HepG2 (cell line): Measurements from ENCODE around the gene POU6F2. TPM values are rescaled to one million over a fixed set of nuclear protein-coding genes. Genes with fewer than 3 reads are reported as not detected.

Experiments
- ASH2L ChIP-seq: fragments of 300-600, 200-600 bp; sonication (generic); IDR thresholded peaks from 2 replicates; pipeline ENCODE4 v1.7.0; 2017; ENCODE audit warnings: low read depth, mild to moderate bottlenecking, moderate library complexity, mixed read lengths, low read length; ENCODE audit not compliant: insufficient read length
- CEBPG ChIP-seq: IDR thresholded peaks from 2 replicates; pipeline ENCODE4 v1.6.1; 2016
- CHD4 ChIP-seq: fragments of 200-600 bp; sonication (generic); IDR thresholded peaks from 2 replicates; pipeline ENCODE4 v1.7.0; 2017; ENCODE audit warnings: mild to moderate bottlenecking, low read length, borderline replicate concordance
- EHMT2 ChIP-seq: fragments of 200-600 bp; sonication (generic); IDR thresholded peaks from 2 replicates; pipeline ENCODE4 v1.7.0; 2017; ENCODE audit warnings: antibody characterized with exemption, low read depth, low read length, borderline replicate concordance
- FOXJ3 ChIP-seq: sonication (generic); formaldehyde crosslinking; IDR thresholded peaks from 2 replicates; pipeline ENCODE4 v1.4.0; 2020; ENCODE audit warnings: missing genetic modification reagents, mild to moderate bottlenecking, borderline replicate concordance
- PHF5A ChIP-seq: IDR thresholded peaks from one replicate; pipeline ENCODE4 v1.6.1; 2018; ENCODE audit warnings: low read depth, missing genetic modification reagents; ENCODE audit not compliant: unreplicated experiment
- SAFB2 ChIP-seq: sonication (generic); formaldehyde crosslinking; IDR thresholded peaks from 2 replicates; pipeline ENCODE4 v1.5.1; 2020; ENCODE audit warnings: missing genetic modification reagents, low read depth, mild to moderate bottlenecking, borderline replicate concordance
- SMAD9 ChIP-seq: sonication (generic); formaldehyde crosslinking; IDR thresholded peaks from 2 replicates; pipeline ENCODE4 v1.5.1; 2020; ENCODE audit warnings: mild to moderate bottlenecking, missing genetic modification reagents
- ZEB1 ChIP-seq: IDR thresholded peaks from 2 replicates; pipeline ENCODE4 v1.6.1; 2012; ENCODE audit warnings: mild to moderate bottlenecking, low read depth, inconsistent platforms; ENCODE audit not compliant: insufficient replicate concordance
- ZMAT3 ChIP-seq: sonication (generic); formaldehyde crosslinking; conservative IDR thresholded peaks from 2 replicates; pipeline ENCODE4 v1.7.0; 2021; ENCODE audit warnings: missing genetic modification reagents
- ZNF335 ChIP-seq: sonication (generic); formaldehyde crosslinking; IDR thresholded peaks from 2 replicates; pipeline ENCODE4 v1.4.0; 2020; ENCODE audit warnings: missing genetic modification reagents
- ZNF747 ChIP-seq: sonication (generic); formaldehyde crosslinking; IDR thresholded peaks from 2 replicates; pipeline ENCODE4 v1.8.1; 2023; ENCODE audit warnings: missing genetic modification reagents, mild to moderate bottlenecking, borderline replicate concordance
- ZNF782 ChIP-seq: sonication (generic); formaldehyde crosslinking; IDR thresholded peaks from 2 replicates; pipeline ENCODE4 v1.4.0; 2020; ENCODE audit warnings: missing genetic modification reagents, mild to moderate bottlenecking, borderline replicate concordance
- polyA plus RNA-seq, 8 experiments: library from polyadenylated mRNA; depleted of rRNA in 3 of 8; stranded (reverse) in 7 of 8; unstranded in 1 of 8; fragments of >200 nt; fragmentation: Illumina TruSeq in 4 of 8; extraction: Trizol in 4 of 8; gene quantifications; 2 replicates each; pipeline versions ENCODE4 v1.2.1 to v1.2.3, GENCODE V29; 2011 to 2016; ENCODE audit warnings: low read depth in 4 of 8, missing spikeins in 1 of 8, mixed read lengths in 1 of 8; ENCODE audit not compliant: insufficient read depth in 1 of 8
- total RNA-seq, 5 experiments: library from RNA; depleted of rRNA; stranded (reverse); fragments of >200 nt; fragmentation: Illumina TruSeq; extraction: Trizol; gene quantifications; 2 replicates each; pipeline ENCODE4 v1.2.3, GENCODE V29; 2016; ENCODE audit warnings: low read depth in 1 of 5
- TF ChIP-seq, protein P1 (sequence below): sonication (generic); formaldehyde crosslinking; IDR thresholded peaks from 2 replicates; pipeline ENCODE4 v1.4.0; 2020; ENCODE audit warnings: missing genetic modification reagents, borderline replicate concordance
- TF ChIP-seq, protein P2 (sequence below): sonication (generic); formaldehyde crosslinking; IDR thresholded peaks from 2 replicates; pipeline ENCODE4 v1.4.0; 2020; ENCODE audit warnings: missing genetic modification reagents
- TF ChIP-seq, protein P3 (sequence below): sonication (generic); formaldehyde crosslinking; conservative IDR thresholded peaks from 2 replicates; pipeline ENCODE4 v1.4.0; 2020; ENCODE audit warnings: mild to moderate bottlenecking, missing genetic modification reagents, moderate library complexity
- TF ChIP-seq, protein P4 (sequence below): sonication (generic); formaldehyde crosslinking; IDR thresholded peaks from 2 replicates; pipeline ENCODE4 v1.5.0; 2020; ENCODE audit warnings: missing genetic modification reagents, mild to moderate bottlenecking, borderline replicate concordance

POU6F2 gene
- total and polyA plus RNA-seq, 2 of the 13 experiments (the other 11 are each of a cell fraction or from before 2014, with no cell fraction given): not detected

DNA sequence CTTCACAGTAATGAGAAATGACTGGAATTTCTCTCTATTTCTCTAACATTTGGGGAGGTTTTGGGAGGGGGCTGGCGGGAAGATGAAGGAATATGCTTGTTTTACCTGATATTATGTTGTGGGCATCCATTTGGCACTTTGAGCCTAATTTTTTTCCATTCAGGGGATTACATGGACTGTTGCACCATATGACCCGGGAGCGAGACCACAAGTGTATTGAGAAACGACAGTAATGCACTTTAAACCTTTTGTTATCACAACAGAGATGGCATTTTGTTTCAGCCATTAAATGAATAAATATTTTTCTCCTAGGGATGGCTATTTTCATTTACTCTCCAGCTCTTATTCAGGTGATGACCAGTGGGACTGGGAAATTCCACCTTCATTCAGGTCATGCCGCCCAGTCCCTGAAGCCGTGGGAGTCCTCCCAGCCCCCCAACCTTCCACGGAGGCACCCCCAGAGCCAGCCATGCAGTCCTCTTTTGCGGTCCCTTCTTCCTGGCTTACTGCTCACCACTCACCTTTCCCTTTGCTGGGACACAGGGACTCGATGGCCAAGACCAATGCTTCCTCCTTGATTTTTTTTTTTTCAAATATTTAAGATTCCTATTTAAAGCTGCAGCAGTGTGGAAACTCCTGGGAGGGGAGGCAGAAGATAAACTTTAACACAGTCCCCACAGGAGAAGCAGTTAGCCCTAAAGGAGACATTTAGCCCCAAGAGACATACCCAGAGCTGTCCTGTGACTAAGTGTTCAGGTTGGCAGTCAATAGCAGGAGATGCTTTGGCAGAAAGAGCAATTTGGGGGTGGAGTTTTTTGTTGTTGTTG lies 397.6 kb downstream of the POU6F2 start (continued):
- TF ChIP-seq, protein P1, sequence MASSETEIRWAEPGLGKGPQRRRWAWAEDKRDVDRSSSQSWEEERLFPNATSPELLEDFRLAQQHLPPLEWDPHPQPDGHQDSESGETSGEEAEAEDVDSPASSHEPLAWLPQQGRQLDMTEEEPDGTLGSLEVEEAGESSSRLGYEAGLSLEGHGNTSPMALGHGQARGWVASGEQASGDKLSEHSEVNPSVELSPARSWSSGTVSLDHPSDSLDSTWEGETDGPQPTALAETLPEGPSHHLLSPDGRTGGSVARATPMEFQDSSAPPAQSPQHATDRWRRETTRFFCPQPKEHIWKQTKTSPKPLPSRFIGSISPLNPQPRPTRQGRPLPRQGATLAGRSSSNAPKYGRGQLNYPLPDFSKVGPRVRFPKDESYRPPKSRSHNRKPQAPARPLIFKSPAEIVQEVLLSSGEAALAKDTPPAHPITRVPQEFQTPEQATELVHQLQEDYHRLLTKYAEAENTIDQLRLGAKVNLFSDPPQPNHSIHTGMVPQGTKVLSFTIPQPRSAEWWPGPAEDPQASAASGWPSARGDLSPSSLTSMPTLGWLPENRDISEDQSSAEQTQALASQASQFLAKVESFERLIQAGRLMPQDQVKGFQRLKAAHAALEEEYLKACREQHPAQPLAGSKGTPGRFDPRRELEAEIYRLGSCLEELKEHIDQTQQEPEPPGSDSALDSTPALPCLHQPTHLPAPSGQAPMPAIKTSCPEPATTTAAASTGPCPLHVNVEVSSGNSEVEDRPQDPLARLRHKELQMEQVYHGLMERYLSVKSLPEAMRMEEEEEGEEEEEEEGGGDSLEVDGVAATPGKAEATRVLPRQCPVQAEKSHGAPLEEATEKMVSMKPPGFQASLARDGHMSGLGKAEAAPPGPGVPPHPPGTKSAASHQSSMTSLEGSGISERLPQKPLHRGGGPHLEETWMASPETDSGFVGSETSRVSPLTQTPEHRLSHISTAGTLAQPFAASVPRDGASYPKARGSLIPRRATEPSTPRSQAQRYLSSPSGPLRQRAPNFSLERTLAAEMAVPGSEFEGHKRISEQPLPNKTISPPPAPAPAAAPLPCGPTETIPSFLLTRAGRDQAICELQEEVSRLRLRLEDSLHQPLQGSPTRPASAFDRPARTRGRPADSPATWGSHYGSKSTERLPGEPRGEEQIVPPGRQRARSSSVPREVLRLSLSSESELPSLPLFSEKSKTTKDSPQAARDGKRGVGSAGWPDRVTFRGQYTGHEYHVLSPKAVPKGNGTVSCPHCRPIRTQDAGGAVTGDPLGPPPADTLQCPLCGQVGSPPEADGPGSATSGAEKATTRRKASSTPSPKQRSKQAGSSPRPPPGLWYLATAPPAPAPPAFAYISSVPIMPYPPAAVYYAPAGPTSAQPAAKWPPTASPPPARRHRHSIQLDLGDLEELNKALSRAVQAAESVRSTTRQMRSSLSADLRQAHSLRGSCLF (CRISPR knock-in tag): no peak
- TF ChIP-seq ZEB1: no peak
- TF ChIP-seq ASH2L: no peak
- TF ChIP-seq ZMAT3 (CRISPR knock-in tag): no peak
- TF ChIP-seq, protein P2, sequence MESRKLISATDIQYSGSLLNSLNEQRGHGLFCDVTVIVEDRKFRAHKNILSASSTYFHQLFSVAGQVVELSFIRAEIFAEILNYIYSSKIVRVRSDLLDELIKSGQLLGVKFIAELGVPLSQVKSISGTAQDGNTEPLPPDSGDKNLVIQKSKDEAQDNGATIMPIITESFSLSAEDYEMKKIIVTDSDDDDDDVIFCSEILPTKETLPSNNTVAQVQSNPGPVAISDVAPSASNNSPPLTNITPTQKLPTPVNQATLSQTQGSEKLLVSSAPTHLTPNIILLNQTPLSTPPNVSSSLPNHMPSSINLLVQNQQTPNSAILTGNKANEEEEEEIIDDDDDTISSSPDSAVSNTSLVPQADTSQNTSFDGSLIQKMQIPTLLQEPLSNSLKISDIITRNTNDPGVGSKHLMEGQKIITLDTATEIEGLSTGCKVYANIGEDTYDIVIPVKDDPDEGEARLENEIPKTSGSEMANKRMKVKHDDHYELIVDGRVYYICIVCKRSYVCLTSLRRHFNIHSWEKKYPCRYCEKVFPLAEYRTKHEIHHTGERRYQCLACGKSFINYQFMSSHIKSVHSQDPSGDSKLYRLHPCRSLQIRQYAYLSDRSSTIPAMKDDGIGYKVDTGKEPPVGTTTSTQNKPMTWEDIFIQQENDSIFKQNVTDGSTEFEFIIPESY (CRISPR knock-in tag): no peak
- TF ChIP-seq CHD4: peak; percentile 31; the same call in 1 of the 2 replicates
- TF ChIP-seq ZNF782 (CRISPR knock-in tag): no peak
- no peak for TF ChIP-seq SMAD9 (CRISPR knock-in tag)
- TF ChIP-seq SAFB2 (CRISPR knock-in tag): no peak
- TF ChIP-seq ZNF335: no peak
- peak; percentile 64; the same call in 1 of the 2 replicates for TF ChIP-seq FOXJ3 (CRISPR knock-in tag)
- TF ChIP-seq ZNF747 (CRISPR knock-in tag): no peak
- peak; percentile 77 for TF ChIP-seq CEBPG (CRISPR knock-in tag)
- TF ChIP-seq PHF5A (CRISPR knock-in tag): no peak
- peak; percentile 46; the same call in 1 of the 2 replicates for TF ChIP-seq EHMT2
- TF ChIP-seq, protein P3, sequence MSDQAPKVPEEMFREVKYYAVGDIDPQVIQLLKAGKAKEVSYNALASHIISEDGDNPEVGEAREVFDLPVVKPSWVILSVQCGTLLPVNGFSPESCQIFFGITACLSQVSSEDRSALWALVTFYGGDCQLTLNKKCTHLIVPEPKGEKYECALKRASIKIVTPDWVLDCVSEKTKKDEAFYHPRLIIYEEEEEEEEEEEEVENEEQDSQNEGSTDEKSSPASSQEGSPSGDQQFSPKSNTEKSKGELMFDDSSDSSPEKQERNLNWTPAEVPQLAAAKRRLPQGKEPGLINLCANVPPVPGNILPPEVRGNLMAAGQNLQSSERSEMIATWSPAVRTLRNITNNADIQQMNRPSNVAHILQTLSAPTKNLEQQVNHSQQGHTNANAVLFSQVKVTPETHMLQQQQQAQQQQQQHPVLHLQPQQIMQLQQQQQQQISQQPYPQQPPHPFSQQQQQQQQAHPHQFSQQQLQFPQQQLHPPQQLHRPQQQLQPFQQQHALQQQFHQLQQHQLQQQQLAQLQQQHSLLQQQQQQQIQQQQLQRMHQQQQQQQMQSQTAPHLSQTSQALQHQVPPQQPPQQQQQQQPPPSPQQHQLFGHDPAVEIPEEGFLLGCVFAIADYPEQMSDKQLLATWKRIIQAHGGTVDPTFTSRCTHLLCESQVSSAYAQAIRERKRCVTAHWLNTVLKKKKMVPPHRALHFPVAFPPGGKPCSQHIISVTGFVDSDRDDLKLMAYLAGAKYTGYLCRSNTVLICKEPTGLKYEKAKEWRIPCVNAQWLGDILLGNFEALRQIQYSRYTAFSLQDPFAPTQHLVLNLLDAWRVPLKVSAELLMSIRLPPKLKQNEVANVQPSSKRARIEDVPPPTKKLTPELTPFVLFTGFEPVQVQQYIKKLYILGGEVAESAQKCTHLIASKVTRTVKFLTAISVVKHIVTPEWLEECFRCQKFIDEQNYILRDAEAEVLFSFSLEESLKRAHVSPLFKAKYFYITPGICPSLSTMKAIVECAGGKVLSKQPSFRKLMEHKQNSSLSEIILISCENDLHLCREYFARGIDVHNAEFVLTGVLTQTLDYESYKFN (CRISPR knock-in tag): peak; percentile 34; the same call in 1 of the 2 replicates
- TF ChIP-seq, protein P4, sequence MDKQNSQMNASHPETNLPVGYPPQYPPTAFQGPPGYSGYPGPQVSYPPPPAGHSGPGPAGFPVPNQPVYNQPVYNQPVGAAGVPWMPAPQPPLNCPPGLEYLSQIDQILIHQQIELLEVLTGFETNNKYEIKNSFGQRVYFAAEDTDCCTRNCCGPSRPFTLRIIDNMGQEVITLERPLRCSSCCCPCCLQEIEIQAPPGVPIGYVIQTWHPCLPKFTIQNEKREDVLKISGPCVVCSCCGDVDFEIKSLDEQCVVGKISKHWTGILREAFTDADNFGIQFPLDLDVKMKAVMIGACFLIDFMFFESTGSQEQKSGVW: no peak
